ENCODE measurements around the gene CBX4. TPM values are rescaled to one million over a fixed set of nuclear protein-coding genes. Genes with fewer than 3 reads are reported as not detected.
A peak's percentile ranks its signal among the peaks of the same experiment; 100 is the strongest.

The CBX4 gene
- total and polyA plus RNA-seq, 2 of the 13 experiments (the other 11 are each of a cell fraction or from before 2014, with no cell fraction given) = 25.8 to 50.8 TPM

DNA sequence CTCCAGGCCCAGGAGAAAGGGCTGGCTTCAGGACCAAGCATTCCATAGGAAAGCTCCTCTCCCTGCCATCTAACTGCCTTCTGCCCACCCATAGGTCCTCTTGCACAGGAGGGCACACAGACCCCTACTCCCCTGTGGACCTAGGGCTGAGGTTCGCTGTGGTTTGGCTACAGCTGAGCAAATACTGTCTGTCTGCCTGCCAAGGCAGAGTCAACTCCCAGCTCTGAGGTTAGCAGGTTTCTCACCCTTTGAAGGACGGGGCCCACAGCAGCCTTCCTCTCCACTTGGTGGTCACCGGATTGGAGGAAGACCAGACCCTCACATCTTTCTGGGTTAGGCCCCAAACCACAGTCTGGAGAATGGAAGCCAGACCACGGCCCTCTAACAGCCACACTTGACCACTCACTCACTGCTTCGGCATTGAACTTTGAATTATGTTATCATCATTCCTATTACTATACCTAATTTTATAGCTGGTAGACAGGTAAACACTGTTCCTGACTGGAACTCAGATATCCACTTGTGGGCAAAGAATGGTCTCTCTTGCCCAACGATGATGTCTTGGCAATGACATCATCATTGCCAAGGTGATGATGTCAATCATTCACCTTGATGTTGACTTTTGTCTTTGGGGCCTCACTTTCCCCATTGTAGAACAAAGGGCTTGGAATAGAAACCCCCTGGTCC, 14.2 kb downstream of the CBX4 start (continued):
- TF ChIP-seq, protein P1, sequence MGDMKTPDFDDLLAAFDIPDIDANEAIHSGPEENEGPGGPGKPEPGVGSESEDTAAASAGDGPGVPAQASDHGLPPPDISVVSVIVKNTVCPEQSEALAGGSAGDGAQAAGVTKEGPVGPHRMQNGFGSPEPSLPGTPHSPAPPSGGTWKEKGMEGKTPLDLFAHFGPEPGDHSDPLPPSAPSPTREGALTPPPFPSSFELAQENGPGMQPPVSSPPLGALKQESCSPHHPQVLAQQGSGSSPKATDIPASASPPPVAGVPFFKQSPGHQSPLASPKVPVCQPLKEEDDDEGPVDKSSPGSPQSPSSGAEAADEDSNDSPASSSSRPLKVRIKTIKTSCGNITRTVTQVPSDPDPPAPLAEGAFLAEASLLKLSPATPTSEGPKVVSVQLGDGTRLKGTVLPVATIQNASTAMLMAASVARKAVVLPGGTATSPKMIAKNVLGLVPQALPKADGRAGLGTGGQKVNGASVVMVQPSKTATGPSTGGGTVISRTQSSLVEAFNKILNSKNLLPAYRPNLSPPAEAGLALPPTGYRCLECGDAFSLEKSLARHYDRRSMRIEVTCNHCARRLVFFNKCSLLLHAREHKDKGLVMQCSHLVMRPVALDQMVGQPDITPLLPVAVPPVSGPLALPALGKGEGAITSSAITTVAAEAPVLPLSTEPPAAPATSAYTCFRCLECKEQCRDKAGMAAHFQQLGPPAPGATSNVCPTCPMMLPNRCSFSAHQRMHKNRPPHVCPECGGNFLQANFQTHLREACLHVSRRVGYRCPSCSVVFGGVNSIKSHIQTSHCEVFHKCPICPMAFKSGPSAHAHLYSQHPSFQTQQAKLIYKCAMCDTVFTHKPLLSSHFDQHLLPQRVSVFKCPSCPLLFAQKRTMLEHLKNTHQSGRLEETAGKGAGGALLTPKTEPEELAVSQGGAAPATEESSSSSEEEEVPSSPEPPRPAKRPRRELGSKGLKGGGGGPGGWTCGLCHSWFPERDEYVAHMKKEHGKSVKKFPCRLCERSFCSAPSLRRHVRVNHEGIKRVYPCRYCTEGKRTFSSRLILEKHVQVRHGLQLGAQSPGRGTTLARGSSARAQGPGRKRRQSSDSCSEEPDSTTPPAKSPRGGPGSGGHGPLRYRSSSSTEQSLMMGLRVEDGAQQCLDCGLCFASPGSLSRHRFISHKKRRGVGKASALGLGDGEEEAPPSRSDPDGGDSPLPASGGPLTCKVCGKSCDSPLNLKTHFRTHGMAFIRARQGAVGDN (CRISPR knock-in tag; IDR thresholded peaks at IDR 0.05) = peak; percentile 59
- TF ChIP-seq SOX6 (IDR thresholded peaks at IDR 0.05) (no peak), SOX6 (CRISPR knock-in tag; IDR thresholded peaks at IDR 0.05) (peak; percentile 66), ZNF766 (CRISPR knock-in tag; IDR thresholded peaks at IDR 0.05; ENCODE audit: borderline replicate concordance) (0 out of 2 replicates have a peak, but pooled peaks have one; percentile 44), ZBTB21 (CRISPR knock-in tag; IDR thresholded peaks at IDR 0.05) (peak; percentile 82; the same call in 1 of the 2 replicates), ZFAT (CRISPR knock-in tag; conservative IDR thresholded peaks at IDR 0.05) (no peak), BCL6 (CRISPR knock-in tag; IDR thresholded peaks at IDR 0.05) (0 out of 2 replicates have a peak, but pooled peaks have one; percentile 20), FOXA3 (CRISPR knock-in tag; IDR thresholded peaks at IDR 0.05) (peak; percentile 52), SPEN (CRISPR knock-in tag; IDR thresholded peaks at IDR 0.05; ENCODE audit: low read depth) (0 out of 2 replicates have a peak, but pooled peaks have one; percentile 48), RORA (CRISPR knock-in tag; IDR thresholded peaks at IDR 0.05) (no peak), SKI (IDR thresholded peaks at IDR 0.05; ENCODE audit: partially characterized antibody) (peak; percentile 38), ZFP36 (IDR thresholded peaks at IDR 0.05; ENCODE audit: borderline replicate concordance, low read depth, low read length, partially characterized antibody) (no peak), SSRP1 (CRISPR knock-in tag; IDR thresholded peaks at IDR 0.05) (no peak), ZMYM3 (CRISPR knock-in tag; IDR thresholded peaks at IDR 0.05) (0 out of 2 replicates have a peak, but pooled peaks have one; percentile 10), GZF1 (CRISPR knock-in tag; IDR thresholded peaks at IDR 0.05) (no peak), FOXA1 (IDR thresholded peaks at IDR 0.05) (no peak), FOXA1 (CRISPR knock-in tag; IDR thresholded peaks at IDR 0.05) (peak; percentile 81), ZNF292 (CRISPR knock-in tag; IDR thresholded peaks at IDR 0.05; ENCODE audit: borderline replicate concordance, low read depth) (0 out of 2 replicates have a peak, but pooled peaks have one; percentile 18), IRF2 (CRISPR knock-in tag; IDR thresholded peaks at IDR 0.05) (0 out of 2 replicates have a peak, but pooled peaks have one; percentile 39), HDAC2 (CRISPR knock-in tag; IDR thresholded peaks at IDR 0.05) (peak; percentile 39; the same call in 1 of the 2 replicates), ZBTB7B (CRISPR knock-in tag; IDR thresholded peaks at IDR 0.05) (0 out of 2 replicates have a peak, but pooled peaks have one; percentile 52), ZMYM4 (CRISPR knock-in tag; IDR thresholded peaks at IDR 0.05) (0 out of 2 replicates have a peak, but pooled peaks have one; percentile 18), EP300 (IDR thresholded peaks at IDR 0.05; ENCODE audit: low read depth in 2 of 2, low read length in 2 of 2) (no peak), EP300 (CRISPR knock-in tag; IDR thresholded peaks at IDR 0.05; ENCODE audit: borderline replicate concordance) (no peak)
- TF ChIP-seq, protein P2, sequence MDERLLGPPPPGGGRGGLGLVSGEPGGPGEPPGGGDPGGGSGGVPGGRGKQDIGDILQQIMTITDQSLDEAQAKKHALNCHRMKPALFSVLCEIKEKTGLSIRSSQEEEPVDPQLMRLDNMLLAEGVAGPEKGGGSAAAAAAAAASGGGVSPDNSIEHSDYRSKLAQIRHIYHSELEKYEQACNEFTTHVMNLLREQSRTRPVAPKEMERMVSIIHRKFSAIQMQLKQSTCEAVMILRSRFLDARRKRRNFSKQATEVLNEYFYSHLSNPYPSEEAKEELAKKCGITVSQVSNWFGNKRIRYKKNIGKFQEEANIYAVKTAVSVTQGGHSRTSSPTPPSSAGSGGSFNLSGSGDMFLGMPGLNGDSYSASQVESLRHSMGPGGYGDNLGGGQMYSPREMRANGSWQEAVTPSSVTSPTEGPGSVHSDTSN (CRISPR knock-in tag; IDR thresholded peaks at IDR 0.05) = 0 out of 2 replicates have a peak, but pooled peaks have one; percentile 33
